GM12872 (cell line): ENCODE results near the gene WDFY4.
A peak's percentile ranks its signal among the peaks of the same experiment; 100 is the strongest.

Source experiments
- CTCF ChIP-seq: IDR thresholded peaks from 3 replicates; pipeline ENCODE4 v1.5.1; 2011; ENCODE audit warnings: low read depth, mild to moderate bottlenecking, low read length, moderate library complexity; ENCODE audit not compliant: insufficient read depth

WDFY4 gene

GRCh38 chr10:48701139-48701901 lies 16.6 kb downstream of the WDFY4 start:
- TF ChIP-seq CTCF = peak; percentile 41; the same call in 2 of the 3 replicates

- TF ChIP-seq CTCF = no peak
Measured at GRCh38 chr10:48701941-48702340, 17.3 kb downstream of the WDFY4 start.

GRCh38 chr10:48703531-48704122 lies 19.0 kb downstream of the WDFY4 start:
- no peak for TF ChIP-seq CTCF

- TF ChIP-seq CTCF = no peak
Measured at GRCh38 chr10:48704156-48704555, 19.5 kb downstream of the WDFY4 start.

- no peak for TF ChIP-seq CTCF
Measured at GRCh38 chr10:48705401-48705938, 20.8 kb downstream of the WDFY4 start.

- TF ChIP-seq CTCF = no peak
Measured at GRCh38 chr10:48707472-48707871, 22.8 kb downstream of the WDFY4 start.

GRCh38 chr10:48708144-48708543 lies 23.5 kb downstream of the WDFY4 start:
- no peak for TF ChIP-seq CTCF
